GM19023 (cell line): ENCODE data around the gene PRICKLE1.

ENCODE experiments used
- ATAC-seq: cut with Tn5 transposase; IDR thresholded peaks from one replicate; pipeline ENCODE4 v1.9.1; 2021; ENCODE audit warnings: mild to moderate bottlenecking, moderate library complexity; ENCODE audit not compliant: unreplicated experiment

Gene PRICKLE1

DNA sequence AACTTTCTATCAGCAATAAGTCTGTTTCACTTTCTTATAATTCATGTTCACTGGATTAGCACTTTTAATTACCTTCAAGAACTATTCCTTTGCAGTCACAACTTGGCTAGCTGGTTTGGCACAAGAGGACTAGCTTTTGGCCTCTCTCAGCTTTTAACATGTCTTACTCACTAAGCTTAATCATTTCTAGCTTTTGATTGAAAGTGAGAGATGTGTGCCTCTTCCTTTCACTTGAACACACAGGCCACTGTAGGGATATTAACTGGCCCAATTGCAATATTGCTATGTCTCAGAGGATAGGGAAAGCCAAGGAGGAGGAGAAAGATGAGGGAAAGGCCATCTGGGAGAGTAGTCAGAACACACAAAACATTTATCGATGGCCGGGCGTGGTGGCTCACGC, 92.7 kb downstream of the PRICKLE1 start:
- no peak for ATAC-seq

GRCh38 chr12:42495244-42495643, 94.3 kb downstream of the PRICKLE1 start:
- no peak for ATAC-seq

- ATAC-seq: no peak
Observed at GRCh38 chr12:42492267-42492666, 97.3 kb downstream of the PRICKLE1 start.

- ATAC-seq: no peak
Observed at GRCh38 chr12:42490261-42490842, 99.2 kb downstream of the PRICKLE1 start.

GRCh38 chr12:42486407-42486806, 103.1 kb downstream of the PRICKLE1 start:
- ATAC-seq: no peak

- ATAC-seq: no peak
Observed at GRCh38 chr12:42485823-42486222, 103.7 kb downstream of the PRICKLE1 start.

DNA sequence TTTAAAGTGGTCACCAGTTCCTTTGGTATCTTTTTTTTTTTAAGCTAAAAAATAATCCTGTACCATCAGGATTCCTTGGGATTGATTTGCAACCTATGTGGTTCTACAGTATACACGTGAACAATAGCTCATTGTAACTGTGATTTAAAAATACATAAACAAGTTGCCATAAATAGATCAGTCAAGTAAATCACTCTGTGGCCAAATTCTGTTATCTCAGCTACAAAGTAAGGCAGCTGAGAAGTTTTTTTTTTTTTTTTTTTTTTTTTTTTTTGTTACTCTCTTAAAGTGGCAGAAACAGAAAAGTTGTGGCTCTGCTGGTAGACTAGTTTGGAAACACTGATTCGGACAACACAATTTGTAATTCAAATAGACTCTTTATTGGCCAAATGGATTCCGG, 104.5 kb downstream of the PRICKLE1 start:
- ATAC-seq: no peak

DNA sequence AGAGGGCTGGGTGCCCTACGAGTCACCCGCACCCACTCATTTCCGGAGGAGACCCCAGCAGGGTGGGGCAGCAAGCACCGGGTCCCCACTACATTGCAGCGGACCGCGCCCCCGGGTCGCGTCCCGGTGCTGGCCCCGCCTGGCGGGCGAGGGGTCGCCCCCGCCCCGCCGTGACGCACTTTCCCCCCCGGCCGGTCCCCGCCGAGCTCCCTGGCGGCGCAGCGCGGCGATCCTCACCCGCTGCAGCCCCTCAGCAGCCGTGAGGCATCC, 106.1 kb downstream of the PRICKLE1 start:
- ATAC-seq: peak; percentile 37

GRCh38 chr12:42482748-42483520, 106.6 kb downstream of the PRICKLE1 start:
- peak; percentile 84 for ATAC-seq

DNA sequence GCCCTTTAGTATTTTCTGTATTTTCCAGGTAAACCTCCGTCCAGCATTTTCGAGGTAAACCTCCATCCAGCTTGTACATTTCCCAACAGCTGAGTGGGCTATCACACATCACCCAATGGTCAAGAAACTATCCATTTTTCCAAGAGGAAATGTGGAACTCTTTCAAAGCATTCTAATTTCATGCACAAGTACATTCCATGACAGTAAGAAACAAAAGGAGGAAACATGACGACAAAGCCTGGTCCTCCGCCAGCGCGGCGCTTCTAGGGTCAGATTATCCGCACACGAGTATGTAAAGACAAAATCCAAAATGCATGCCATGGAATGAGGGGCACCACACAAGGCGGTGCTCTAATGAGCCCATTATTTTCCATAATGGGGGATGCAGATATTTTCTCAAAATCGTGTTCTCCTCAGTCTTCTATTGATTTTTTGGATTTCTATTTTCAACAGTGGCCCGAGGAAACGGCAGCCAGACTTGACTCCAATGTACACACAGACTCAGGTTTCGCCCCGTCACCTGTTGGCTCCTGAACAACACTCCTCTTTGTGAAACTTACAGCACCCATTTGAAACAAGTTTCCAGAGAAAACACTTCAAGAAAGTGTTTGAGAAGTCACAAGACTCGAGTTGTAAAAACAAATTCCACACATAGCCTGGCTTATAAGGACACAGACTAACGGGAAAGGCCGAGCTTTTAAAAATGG, 107.4 kb downstream of the PRICKLE1 start:
- ATAC-seq: no peak

- ATAC-seq: no peak
Observed at GRCh38 chr12:42481368-42481767, 108.2 kb downstream of the PRICKLE1 start.

GRCh38 chr12:42477941-42478340, 111.6 kb downstream of the PRICKLE1 start:
- no peak for ATAC-seq

- peak; percentile 66 for ATAC-seq
Observed at GRCh38 chr12:42475106-42475505, 114.4 kb downstream of the PRICKLE1 start.

GRCh38 chr12:42474391-42474790, 115.2 kb downstream of the PRICKLE1 start:
- ATAC-seq: no peak

GRCh38 chr12:42473561-42473960, 116.0 kb downstream of the PRICKLE1 start:
- ATAC-seq: no peak

GRCh38 chr12:42473130-42473529, 116.4 kb downstream of the PRICKLE1 start:
- no peak for ATAC-seq

GRCh38 chr12:42472376-42472775, 117.2 kb downstream of the PRICKLE1 start:
- no peak for ATAC-seq

DNA sequence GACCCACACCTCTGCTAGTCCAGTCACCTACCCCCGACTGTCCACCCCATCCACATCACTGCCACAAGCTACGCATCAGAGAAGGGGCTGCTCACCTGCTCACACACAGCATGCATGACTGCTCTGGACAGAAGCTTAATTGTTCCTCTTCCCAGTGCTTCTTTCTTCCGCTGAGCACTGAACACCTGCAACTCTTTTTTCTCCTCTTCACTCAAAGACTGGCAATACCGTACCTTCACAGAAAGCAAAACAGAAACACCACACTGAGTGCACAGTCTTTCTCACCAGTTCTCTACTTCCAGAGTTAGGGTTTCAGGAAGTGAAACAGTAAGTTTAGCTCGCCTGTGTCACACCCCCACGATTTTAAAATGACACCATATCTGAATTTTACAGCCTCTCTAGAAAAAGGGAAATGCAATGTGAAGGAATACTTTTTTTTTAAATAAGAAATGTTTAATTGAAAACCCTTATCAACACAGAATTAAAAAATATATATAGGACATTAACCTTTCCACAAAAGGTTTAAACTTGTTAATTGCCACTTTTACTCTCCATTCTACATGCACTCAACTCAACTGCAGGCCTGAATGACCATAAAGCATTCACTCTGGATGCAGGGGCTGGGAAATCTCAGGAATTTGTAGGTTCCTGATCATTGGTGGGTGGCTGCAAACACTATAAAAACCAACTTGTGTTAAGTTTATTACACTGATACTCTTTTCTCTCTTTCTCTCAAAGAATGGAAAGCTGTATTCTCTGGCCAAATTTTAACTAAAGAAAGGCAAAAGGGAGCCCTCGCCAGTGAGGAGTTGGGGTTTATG, 120.0 kb downstream of the PRICKLE1 start:
- ATAC-seq: peak; percentile 94

DNA sequence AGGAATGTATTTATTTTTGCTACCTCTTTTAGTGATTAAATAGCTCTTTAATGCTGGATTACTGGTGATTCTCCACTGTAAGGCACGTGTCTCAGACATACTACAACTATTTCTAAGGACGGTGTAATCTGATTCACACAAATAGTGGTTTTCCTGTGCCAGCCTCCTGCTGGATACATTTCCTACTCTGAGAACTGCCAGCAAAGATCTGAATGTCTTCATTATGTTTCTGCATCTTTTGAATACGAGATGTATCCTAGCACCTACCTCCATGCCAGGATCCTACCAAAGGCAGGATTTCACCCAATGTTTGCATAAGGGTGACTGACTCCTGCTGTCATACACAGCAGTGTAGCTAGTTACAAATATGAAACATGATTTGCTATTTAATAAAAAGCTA, 120.6 kb downstream of the PRICKLE1 start:
- peak; percentile 4 for ATAC-seq

DNA sequence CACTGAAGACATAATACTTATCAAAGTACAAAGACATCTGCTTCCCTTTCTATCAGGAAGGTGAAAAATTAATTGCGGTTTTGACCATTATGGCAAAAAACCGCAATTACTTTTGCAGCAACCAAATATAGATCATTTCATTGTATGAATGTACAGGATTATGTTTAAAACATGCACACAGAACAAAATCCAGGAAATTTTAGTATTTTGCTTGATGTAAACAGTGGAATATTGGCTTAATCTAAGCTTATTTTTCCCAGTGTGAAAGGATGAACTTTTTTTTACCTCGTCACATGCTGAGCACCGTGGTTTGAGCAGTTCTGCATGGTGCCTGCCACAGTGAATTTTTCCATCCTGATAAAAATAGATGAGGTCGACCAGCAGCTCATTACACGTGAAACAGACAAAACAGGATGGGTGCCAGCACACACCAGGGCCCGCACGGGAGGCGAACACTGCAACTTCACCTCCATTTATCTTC, 121.2 kb downstream of the PRICKLE1 start:
- no peak for ATAC-seq

DNA sequence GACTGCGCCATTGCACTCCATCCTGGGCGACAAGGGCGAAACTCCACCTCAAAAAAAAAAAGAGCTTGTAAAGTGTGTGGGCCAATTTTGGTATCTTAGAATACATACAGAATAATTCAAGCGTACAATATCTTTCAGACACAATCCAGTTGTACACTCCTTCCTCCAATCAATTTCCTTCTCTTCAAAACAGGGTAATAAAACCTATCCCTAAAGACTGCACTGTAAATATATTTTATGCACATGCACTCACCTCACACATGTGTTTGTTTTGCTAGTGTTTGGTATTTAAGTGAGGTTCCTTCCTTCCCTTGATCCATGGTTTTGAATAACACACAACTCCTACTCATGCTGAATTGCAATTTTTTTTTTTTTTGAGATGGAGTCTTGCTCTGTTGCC, 125.9 kb downstream of the PRICKLE1 start:
- ATAC-seq: no peak
